GM23248 (cell line): ENCODE results near the gene PNMA6E.

ENCODE experiments used
- EZH2 ChIP-seq: fragments of 200-600 bp; sonication (generic); IDR thresholded peaks from 2 replicates; pipeline ENCODE4 v1.6.1; 2018; ENCODE audit warnings: antibody characterized with exemption, mild to moderate bottlenecking; ENCODE audit not compliant: insufficient read depth, poor library complexity, severe bottlenecking
- EZH2phosphoT487 ChIP-seq: fragments of 200-600 bp; sonication (generic); IDR thresholded peaks from 2 replicates; pipeline ENCODE4 v1.6.1; 2018; ENCODE audit warnings: antibody characterized with exemption, moderate library complexity, mild to moderate bottlenecking, low read depth; ENCODE audit not compliant: insufficient read depth

GRCh38 chrX:153416781-153417450, 15.8 kb upstream of the PNMA6E start:
- TF ChIP-seq EZH2phosphoT487: no peak
- TF ChIP-seq EZH2: no peak
